Measurements from ENCODE around the gene SMAP1. TPM values are rescaled to one million over a fixed set of nuclear protein-coding genes. Genes with fewer than 3 reads are reported as not detected.

Gene SMAP1
- total RNA-seq, 1 donor from 2014 or later, result 12.4 TPM

DNA sequence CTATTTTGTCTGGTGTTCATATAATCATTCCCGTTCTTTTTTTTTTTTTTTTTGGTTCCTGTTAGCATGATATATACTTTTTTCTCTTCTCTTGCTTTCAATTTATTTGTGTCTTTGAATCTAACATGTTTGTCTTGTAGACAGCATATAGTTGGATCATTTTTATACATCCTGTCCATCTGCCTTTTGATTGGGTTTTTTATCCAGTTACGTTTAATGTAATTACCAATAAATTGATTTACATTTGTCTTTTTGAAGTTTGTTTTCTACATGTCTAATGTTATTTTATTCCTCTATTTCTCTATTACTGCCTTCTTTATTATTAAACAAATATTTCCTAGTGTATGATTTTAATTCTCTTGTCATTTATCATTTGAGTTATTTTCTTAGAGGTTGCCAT lies 204.8 kb downstream of the SMAP1 start:
- Histone ChIP-seq H3K27me3 (ENCODE audit: control insufficient read depth, insufficient read depth, low read length) (no peaks in the 10 kb centered on the region), H3K4me3 (ENCODE audit: low read depth, low read length) (no peak overlapping the region), H3K36me3 (ENCODE audit: control insufficient read depth, insufficient read depth, low read length) (no peaks in the 10 kb centered on the region)
- FAIRE-seq (no peak), DNase-seq (ENCODE audit: low read depth) (no peak)
- TF ChIP-seq, protein P1, sequence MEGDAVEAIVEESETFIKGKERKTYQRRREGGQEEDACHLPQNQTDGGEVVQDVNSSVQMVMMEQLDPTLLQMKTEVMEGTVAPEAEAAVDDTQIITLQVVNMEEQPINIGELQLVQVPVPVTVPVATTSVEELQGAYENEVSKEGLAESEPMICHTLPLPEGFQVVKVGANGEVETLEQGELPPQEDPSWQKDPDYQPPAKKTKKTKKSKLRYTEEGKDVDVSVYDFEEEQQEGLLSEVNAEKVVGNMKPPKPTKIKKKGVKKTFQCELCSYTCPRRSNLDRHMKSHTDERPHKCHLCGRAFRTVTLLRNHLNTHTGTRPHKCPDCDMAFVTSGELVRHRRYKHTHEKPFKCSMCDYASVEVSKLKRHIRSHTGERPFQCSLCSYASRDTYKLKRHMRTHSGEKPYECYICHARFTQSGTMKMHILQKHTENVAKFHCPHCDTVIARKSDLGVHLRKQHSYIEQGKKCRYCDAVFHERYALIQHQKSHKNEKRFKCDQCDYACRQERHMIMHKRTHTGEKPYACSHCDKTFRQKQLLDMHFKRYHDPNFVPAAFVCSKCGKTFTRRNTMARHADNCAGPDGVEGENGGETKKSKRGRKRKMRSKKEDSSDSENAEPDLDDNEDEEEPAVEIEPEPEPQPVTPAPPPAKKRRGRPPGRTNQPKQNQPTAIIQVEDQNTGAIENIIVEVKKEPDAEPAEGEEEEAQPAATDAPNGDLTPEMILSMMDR (IDR thresholded peaks at IDR 0.05; ENCODE audit: insufficient read depth, low read length, severe bottlenecking), result no peak

DNA sequence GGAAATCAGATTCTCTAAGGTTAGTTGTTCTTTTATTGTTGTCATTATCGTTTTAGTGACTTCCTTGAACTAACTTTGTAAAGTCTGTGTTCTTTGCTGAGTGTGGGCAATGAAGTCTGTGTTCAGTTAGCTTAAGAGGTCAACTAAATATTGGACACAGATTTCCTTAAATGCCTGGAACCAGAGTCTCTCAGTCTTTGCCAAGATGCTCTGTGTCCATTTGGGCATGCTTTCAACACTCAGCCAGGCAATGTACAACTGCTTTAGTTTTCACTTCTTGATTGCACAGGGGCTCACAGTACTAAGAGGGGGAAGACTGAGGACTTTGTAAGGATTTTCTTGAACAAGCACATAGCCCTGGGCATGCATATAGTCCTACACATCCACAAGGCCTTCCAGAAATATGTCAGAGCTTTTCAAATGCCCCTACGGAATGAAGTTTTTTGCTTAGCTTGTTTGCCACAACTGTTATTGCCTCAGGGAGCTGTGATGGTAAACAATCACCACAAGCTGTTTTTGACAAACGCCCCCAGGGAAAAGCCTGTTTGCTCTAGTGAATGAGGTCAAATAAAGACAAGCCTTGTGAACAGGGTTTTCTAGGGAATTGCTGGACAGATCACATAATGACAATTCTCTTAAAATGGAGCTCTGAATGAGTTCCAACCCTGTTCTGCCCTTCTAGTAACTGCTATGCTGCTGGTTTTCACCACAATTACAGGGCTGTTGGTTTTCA lies 206.7 kb downstream of the SMAP1 start:
- H3K36me3 ChIP-seq (ENCODE audit: control insufficient read depth, insufficient read depth, low read length), result no peaks in the 10 kb centered on the region
- no peak overlapping the region for H3K4me3 ChIP-seq (ENCODE audit: low read depth, low read length)
- no peak for FAIRE-seq
- no peaks in the 10 kb centered on the region for H3K27me3 ChIP-seq (ENCODE audit: control insufficient read depth, insufficient read depth, low read length)
- TF ChIP-seq, protein P1 (IDR thresholded peaks at IDR 0.05; ENCODE audit: insufficient read depth, low read length, severe bottlenecking), result no peak
- DNase-seq (ENCODE audit: low read depth), result no peak

DNA sequence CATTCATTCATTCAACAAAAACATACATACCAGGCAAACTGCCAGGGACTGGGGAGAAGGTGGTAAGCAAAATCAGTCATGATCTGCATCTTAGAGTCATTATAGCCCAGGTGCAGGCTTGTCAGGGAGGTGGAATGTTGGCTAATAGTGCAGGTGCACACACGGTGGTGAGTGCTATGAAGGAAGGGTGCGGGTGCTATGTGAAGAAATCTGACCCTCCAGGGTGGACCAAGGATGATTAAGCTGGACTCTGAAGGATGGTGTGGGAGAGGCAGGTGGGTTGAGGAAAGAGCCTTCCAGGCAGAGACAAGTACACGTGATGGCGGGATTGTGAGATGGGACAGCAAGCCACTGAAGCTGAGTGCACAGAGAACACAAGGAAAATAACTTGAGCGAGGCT lies 211.8 kb downstream of the SMAP1 start:
- no peaks in the 10 kb centered on the region for H3K36me3 ChIP-seq (ENCODE audit: control insufficient read depth, insufficient read depth, low read length)
- DNase-seq (ENCODE audit: low read depth), result peak; percentile 5
- H3K4me3 ChIP-seq (ENCODE audit: low read depth, low read length), result no peak overlapping the region
- no peak for FAIRE-seq
- TF ChIP-seq, protein P1 (IDR thresholded peaks at IDR 0.05; ENCODE audit: insufficient read depth, low read length, severe bottlenecking), result no peak
- no peaks in the 10 kb centered on the region for H3K27me3 ChIP-seq (ENCODE audit: control insufficient read depth, insufficient read depth, low read length)

DNA sequence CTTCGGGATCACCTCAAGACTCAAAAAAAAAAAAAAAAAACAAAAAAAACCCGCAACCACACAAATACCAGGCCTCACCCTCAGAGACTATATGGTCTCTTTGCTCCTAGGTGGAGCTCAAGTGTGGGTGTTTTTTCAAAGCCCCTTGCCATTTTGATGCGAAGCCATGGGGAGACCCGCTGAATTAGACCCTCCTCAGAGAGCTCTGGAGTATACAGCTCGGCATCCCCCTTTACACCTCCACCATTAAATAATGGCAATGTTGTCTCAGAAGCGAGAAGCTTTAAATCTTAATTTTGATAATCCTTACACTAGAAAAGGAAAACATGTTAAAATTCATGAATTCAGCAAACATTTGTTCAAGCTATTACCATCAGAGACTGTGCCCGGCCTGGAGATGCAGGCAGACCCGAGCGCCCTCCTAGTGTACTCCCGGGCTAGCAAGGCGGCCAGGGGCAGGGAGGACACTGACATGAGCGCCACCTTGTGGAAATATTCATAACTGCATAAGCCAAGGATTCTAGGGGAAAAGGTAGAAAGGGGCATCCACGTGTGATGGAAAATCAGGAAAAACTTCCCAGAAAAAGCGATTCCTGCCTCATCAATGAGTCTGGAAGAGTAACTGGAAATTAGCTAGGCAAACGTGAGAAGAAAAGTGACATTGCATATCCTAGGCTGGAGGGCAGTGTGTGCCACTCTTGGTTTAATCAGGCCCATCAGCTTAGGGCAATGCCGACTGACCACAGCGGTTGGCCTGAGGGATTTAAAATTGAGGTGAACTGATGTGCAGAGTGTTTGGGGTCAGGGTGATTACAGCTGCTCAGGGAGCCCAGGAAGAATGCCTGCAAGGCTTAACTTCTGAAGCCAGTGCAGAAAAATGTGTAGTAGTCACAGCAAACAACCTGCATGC lies 216.6 kb downstream of the SMAP1 start:
- Histone ChIP-seq H3K36me3 (ENCODE audit: control insufficient read depth, insufficient read depth, low read length) (no peaks in the 10 kb centered on the region), H3K27me3 (ENCODE audit: control insufficient read depth, insufficient read depth, low read length) (peaks cover 2% of the 10 kb centered on the region), H3K4me3 (ENCODE audit: low read depth, low read length) (no peak overlapping the region)
- TF ChIP-seq, protein P1 (IDR thresholded peaks at IDR 0.05; ENCODE audit: insufficient read depth, low read length, severe bottlenecking), result peak; percentile 75
- DNase-seq (ENCODE audit: low read depth) (peak; percentile 30), FAIRE-seq (no peak)

DNA sequence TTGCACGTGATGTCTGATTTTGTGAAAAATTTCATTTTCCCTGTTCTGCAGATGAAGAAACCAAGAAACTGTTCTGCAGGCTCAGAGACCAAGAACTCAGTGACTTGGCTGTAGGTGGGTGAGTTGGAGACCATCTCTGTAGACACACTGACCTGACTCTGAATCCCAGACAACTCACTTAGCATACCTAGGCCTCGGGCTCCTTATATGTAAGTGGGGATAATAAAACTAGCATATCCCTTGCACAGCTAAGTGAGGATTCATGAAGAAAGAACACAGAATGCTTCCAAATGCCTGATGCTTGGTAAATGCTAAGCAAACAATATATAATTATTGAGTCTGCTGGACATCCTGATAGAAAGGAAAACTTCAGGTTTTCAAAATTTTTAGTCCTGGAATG lies 218.4 kb downstream of the SMAP1 start:
- FAIRE-seq, result no peak
- peaks cover 2% of the 10 kb centered on the region for H3K27me3 ChIP-seq (ENCODE audit: control insufficient read depth, insufficient read depth, low read length)
- TF ChIP-seq, protein P1 (IDR thresholded peaks at IDR 0.05; ENCODE audit: insufficient read depth, low read length, severe bottlenecking), result no peak

More for the DNA sequence above, 218.4 kb downstream of the SMAP1 start:
- no peaks in the 10 kb centered on the region for H3K36me3 ChIP-seq (ENCODE audit: control insufficient read depth, insufficient read depth, low read length)
- H3K4me3 ChIP-seq (ENCODE audit: low read depth, low read length), result no peak overlapping the region
- DNase-seq (ENCODE audit: low read depth), result no peak

All from bronchial epithelial cell (primary cell).